ENCODE results near the gene GPLD1.
A peak's percentile ranks its signal among the peaks of the same experiment; 100 is the strongest.

DNA sequence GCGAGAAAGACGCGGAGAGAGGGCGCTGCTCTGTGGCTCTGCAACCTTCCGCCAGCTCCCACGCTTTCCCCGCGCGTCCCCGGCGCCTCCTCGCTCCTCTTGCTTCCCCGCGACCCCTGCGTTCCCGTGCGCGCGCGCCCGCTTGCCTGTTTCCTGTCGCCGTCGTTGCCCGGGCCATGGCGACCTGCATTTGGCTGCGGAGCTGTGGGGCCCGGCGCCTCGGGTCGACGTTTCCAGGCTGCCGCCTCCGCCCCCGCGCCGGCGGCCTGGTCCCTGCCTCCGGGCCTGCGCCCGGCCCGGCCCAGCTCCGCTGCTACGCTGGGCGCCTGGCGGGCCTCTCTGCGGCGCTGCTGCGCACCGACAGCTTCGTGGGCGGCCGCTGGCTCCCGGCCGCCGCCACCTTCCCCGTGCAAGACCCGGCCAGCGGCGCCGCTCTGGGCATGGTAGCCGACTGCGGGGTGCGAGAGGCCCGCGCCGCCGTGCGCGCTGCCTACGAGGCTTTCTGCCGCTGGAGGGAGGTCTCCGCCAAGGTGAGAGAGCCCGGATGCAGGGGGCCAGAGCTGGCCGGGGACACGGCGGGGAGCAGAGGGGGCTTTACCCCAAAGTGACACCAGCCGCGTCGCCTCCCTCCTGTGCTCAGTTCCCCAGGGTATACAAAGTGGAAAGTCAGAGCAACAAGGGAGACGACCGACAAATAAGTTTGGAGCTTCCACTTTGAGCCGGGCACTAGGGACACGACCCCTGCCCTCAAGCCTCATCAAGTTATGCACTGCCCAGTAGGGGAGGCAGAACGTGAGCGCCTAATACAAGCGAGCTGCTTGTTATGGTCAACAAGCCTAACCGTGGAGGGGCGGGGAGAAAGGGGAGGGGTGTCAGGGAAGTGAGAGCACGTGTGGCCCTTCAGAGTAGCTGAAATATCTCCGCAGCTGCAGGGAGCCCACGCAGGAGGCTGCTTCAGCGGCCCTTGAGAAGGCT is 5.7 kb upstream of the GPLD1 start, which contains the start of gene ALDH5A1:
- TF ChIP-seq CTCF (IDR thresholded peaks at IDR 0.05) = peak in 3 of 4 donors; percentile 11 to 26 (median 25)
- TF ChIP-seq POLR2A (IDR thresholded peaks at IDR 0.05) = peak; percentile 62

Data from right lobe of liver (tissue), 4 donors.